ENCODE results near the gene SNX21. TPM values are rescaled to one million over a fixed set of nuclear protein-coding genes. Genes with fewer than 3 reads are reported as not detected.

SNX21 gene
- polyA plus RNA-seq, 6 donors from 2014 or later = 0.45 to 1.9 (median 1.1) TPM; not detected in 1

- peaks cover 16 to 20% (median 17%) of the 10 kb centered on the region in 3 donors for H3K4me1 Mint-ChIP-seq
- no peak for DNase-seq
- peaks cover 5 to 18% of the 10 kb centered on the region in 2 donors for H3K36me3 Mint-ChIP-seq
- H3K9me3 Mint-ChIP-seq = no peaks in the 10 kb centered on the region
- H3K27me3 Mint-ChIP-seq = no peaks in the 10 kb centered on the region
- ATAC-seq (ENCODE audit: low read depth in 2 of 2) = no peak
- H3K4me3 Mint-ChIP-seq = no peak overlapping the region
- peak overlapping the region in 3 of 6 donors; percentile 28 to 65 (median 60) for H3K27ac Mint-ChIP-seq
These were observed 9.9 kb downstream of the SNX21 start for GRCh38 chr20:45843506-45843905.

GRCh38 chr20:45845452-45845851 lies 11.9 kb downstream of the SNX21 start:
- no peak overlapping the region for H3K4me3 Mint-ChIP-seq
- no peak for DNase-seq
- H3K9me3 Mint-ChIP-seq = no peaks in the 10 kb centered on the region
- no peaks in the 10 kb centered on the region for H3K27me3 Mint-ChIP-seq
- H3K27ac Mint-ChIP-seq = no peak overlapping the region
- peaks cover 5 to 24% of the 10 kb centered on the region in 2 donors for H3K36me3 Mint-ChIP-seq
- H3K4me1 Mint-ChIP-seq = peaks cover 16 to 23% (median 20%) of the 10 kb centered on the region in 3 donors
- no peak for ATAC-seq (ENCODE audit: low read depth in 2 of 2)

GRCh38 chr20:45848421-45848820 lies 14.8 kb downstream of the SNX21 start:
- ATAC-seq (ENCODE audit: low read depth in 2 of 2) = no peak
- Mint-ChIP-seq H3K4me3 (no peak overlapping the region), H3K27ac (peak overlapping the region in 1 of 6 donors; percentile 38), H3K27me3 (no peaks in the 10 kb centered on the region), H3K4me1 (peaks cover 2 to 7% (median 5%) of the 10 kb centered on the region in 3 donors), H3K9me3 (no peaks in the 10 kb centered on the region), H3K36me3 (peaks cover 5 to 20% of the 10 kb centered on the region in 2 donors)
- DNase-seq = no peak

- peaks cover 4 to 7% (median 5%) of the 10 kb centered on the region in 3 donors for H3K4me1 Mint-ChIP-seq
- no peak overlapping the region for H3K4me3 Mint-ChIP-seq
- peak overlapping the region in 1 of 6 donors; percentile 17 for H3K27ac Mint-ChIP-seq
- peaks cover 5 to 13% of the 10 kb centered on the region in 2 donors for H3K36me3 Mint-ChIP-seq
- ATAC-seq (ENCODE audit: low read depth in 2 of 2) = no peak
- no peaks in the 10 kb centered on the region for H3K9me3 Mint-ChIP-seq
- H3K27me3 Mint-ChIP-seq = no peaks in the 10 kb centered on the region
- no peak for DNase-seq
These were observed 15.5 kb downstream of the SNX21 start for GRCh38 chr20:45848969-45849582.

GRCh38 chr20:45850238-45850637 lies 16.6 kb downstream of the SNX21 start:
- Mint-ChIP-seq H3K4me3 (peak overlapping the region in 1 of 8 donors; percentile 20), H3K4me1 (peaks cover 4 to 15% (median 14%) of the 10 kb centered on the region in 3 donors), H3K36me3 (peaks cover 0 to 8% of the 10 kb centered on the region in 2 donors), H3K27ac (no peak overlapping the region), H3K27me3 (no peaks in the 10 kb centered on the region), H3K9me3 (no peaks in the 10 kb centered on the region)
- no peak for DNase-seq
- ATAC-seq (ENCODE audit: low read depth in 2 of 2) = no peak

- Mint-ChIP-seq H3K9me3 (no peaks in the 10 kb centered on the region), H3K27me3 (no peaks in the 10 kb centered on the region), H3K4me3 (no peak overlapping the region), H3K27ac (no peak overlapping the region), H3K36me3 (peaks cover 0 to 8% of the 10 kb centered on the region in 2 donors), H3K4me1 (peaks cover 4 to 17% (median 15%) of the 10 kb centered on the region in 3 donors)
- no peak for DNase-seq
- ATAC-seq (ENCODE audit: low read depth in 2 of 2) = no peak
These were observed 17.3 kb downstream of the SNX21 start for GRCh38 chr20:45850926-45851325.

GRCh38 chr20:45851501-45851900 lies 17.9 kb downstream of the SNX21 start:
- peaks cover 5 to 23% (median 21%) of the 10 kb centered on the region in 3 donors for H3K4me1 Mint-ChIP-seq
- no peaks in the 10 kb centered on the region for H3K9me3 Mint-ChIP-seq
- H3K27me3 Mint-ChIP-seq = no peaks in the 10 kb centered on the region
- peaks cover 0 to 8% of the 10 kb centered on the region in 2 donors for H3K36me3 Mint-ChIP-seq
- ATAC-seq (ENCODE audit: low read depth in 2 of 2) = no peak
- no peak for DNase-seq
- no peak overlapping the region for H3K27ac Mint-ChIP-seq
- no peak overlapping the region for H3K4me3 Mint-ChIP-seq

GRCh38 chr20:45852326-45852725 lies 18.7 kb downstream of the SNX21 start:
- Mint-ChIP-seq H3K4me3 (peak overlapping the region in 1 of 8 donors; percentile 25), H3K4me1 (peaks cover 9 to 30% (median 26%) of the 10 kb centered on the region in 3 donors), H3K27me3 (no peaks in the 10 kb centered on the region), H3K36me3 (peaks cover 0 to 8% of the 10 kb centered on the region in 2 donors), H3K9me3 (no peaks in the 10 kb centered on the region), H3K27ac (no peak overlapping the region)
- ATAC-seq (ENCODE audit: low read depth in 2 of 2) = no peak
- no peak for DNase-seq

GRCh38 chr20:45853484-45853883 lies 19.9 kb downstream of the SNX21 start:
- ATAC-seq (ENCODE audit: low read depth in 2 of 2) (no peak), DNase-seq (no peak)
- Mint-ChIP-seq H3K36me3 (peaks cover 0 to 6% of the 10 kb centered on the region in 2 donors), H3K4me1 (peaks cover 19 to 38% (median 29%) of the 10 kb centered on the region in 3 donors), H3K4me3 (peak overlapping the region in 1 of 8 donors; percentile 68), H3K27ac (no peak overlapping the region), H3K27me3 (no peaks in the 10 kb centered on the region), H3K9me3 (no peaks in the 10 kb centered on the region)

GRCh38 chr20:45857114-45857881 lies 23.7 kb downstream of the SNX21 start, which contains the start of the genes ACOT8 and ZSWIM3:
ACOT8 (minus strand) TSS chr20:45857392; CDS start chr20:45857315, 77 bp downstream.
ZSWIM3 (plus strand) TSS chr20:45857614; CDS start chr20:45857826, 212 bp downstream.
- DNase-seq (peak; percentile 98), ATAC-seq (ENCODE audit: low read depth in 2 of 2) (peak; percentile 97)
- peaks cover 6 to 11% of the 10 kb centered on the region in 2 donors for H3K36me3 Mint-ChIP-seq
- H3K27ac Mint-ChIP-seq = peak within 1 kb of the TSS; percentile 91 to 97 (median 93)
- no peaks in the 10 kb centered on the region for H3K9me3 Mint-ChIP-seq
- no peaks in the 10 kb centered on the region for H3K27me3 Mint-ChIP-seq
- H3K4me3 Mint-ChIP-seq = peak within 1 kb of the TSS; percentile 91 to 99 (median 95)
- H3K4me1 Mint-ChIP-seq = peaks cover 28 to 47% (median 46%) of the 10 kb centered on the region in 3 donors

- peaks cover 28 to 47% (median 46%) of the 10 kb centered on the region in 3 donors for H3K4me1 Mint-ChIP-seq
These were observed 24.2 kb downstream of the SNX21 start for GRCh38 chr20:45857882-45858216.

GRCh38 chr20:45859916-45860315 lies 26.3 kb downstream of the SNX21 start:
- Mint-ChIP-seq H3K9me3 (no peaks in the 10 kb centered on the region), H3K27ac (no peak overlapping the region), H3K4me3 (peak overlapping the region in 1 of 8 donors; percentile 69), H3K36me3 (peaks cover 6 to 11% of the 10 kb centered on the region in 2 donors), H3K27me3 (no peaks in the 10 kb centered on the region), H3K4me1 (peaks cover 31 to 42% (median 40%) of the 10 kb centered on the region in 3 donors)
- ATAC-seq (ENCODE audit: low read depth in 2 of 2) (no peak), DNase-seq (no peak)

More at GRCh38 chr20:45857882-45858216, 24.2 kb downstream of the SNX21 start:
- Mint-ChIP-seq H3K27ac (peak overlapping the region; percentile 91 to 97 (median 93)), H3K36me3 (peaks cover 6 to 11% of the 10 kb centered on the region in 2 donors), H3K4me3 (peak overlapping the region; percentile 91 to 99 (median 95)), H3K27me3 (no peaks in the 10 kb centered on the region), H3K9me3 (no peaks in the 10 kb centered on the region)
- ATAC-seq (ENCODE audit: low read depth in 2 of 2) (peak; percentile 2 to 4), DNase-seq (no peak)

- no peaks in the 10 kb centered on the region for H3K9me3 Mint-ChIP-seq
- H3K4me1 Mint-ChIP-seq = peaks cover 31 to 39% (median 37%) of the 10 kb centered on the region in 3 donors
- peaks cover 6 to 11% of the 10 kb centered on the region in 2 donors for H3K36me3 Mint-ChIP-seq
- peak overlapping the region in 2 of 6 donors; percentile 75 to 84 for H3K27ac Mint-ChIP-seq
- no peaks in the 10 kb centered on the region for H3K27me3 Mint-ChIP-seq
- ATAC-seq (ENCODE audit: low read depth in 2 of 2) = no peak
- peak overlapping the region in 1 of 8 donors; percentile 69 for H3K4me3 Mint-ChIP-seq
- no peak for DNase-seq
These were observed 27.1 kb downstream of the SNX21 start for GRCh38 chr20:45860560-45861220.

Data from naive B cell (primary cell).